Activated CD8-positive, alpha-beta memory T cell treated with anti-CD3 and anti-CD28 coated beads for 48 hours (primary cell): ENCODE data around the gene TBXAS1.

Experiments used
- DNase-seq, 3 experiments: peaks; one replicate each; pipeline ENCODE4 v3.0.0-alpha.2; 2020; ENCODE audit warnings: low read depth in 2 of 3, low spot score in 2 of 3

Gene TBXAS1

DNA sequence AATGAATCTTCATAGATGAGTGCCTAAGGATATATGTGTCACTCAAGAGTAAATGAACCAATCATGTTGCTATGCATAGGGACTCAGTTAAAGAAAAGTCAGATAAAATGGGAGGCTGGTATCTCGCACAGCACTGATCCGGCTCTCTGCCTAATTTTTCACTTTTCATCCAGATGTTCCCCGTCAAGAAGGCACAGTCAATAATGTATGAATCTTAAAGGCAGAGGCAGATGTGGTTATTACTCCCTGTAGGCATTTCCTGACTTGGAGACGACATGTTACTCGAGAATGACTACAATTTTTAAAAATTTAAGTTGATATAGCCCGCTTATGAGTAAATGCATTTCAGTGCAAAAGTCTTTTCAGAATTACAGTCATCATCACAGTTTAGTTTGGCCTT is 113.6 kb downstream of the TBXAS1 start:
- no peak for DNase-seq

DNA sequence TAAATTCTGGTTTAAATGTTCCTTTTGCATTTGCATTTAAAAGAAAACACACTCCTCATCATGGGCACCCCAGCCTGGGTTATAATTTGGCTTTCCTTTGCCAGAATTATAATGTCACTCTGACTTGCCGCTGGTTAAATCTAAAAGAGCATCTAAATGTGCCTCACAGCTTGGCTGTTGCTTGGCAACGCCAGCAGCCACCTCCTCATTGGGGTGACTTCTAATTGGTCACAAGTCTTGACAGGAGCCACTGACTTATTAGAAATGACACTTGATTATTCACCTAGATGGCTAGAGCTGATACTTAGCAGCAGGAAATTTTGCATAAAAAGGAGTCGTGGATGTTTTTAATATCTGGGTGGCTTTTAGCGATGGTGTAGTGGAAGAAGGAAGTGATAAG is 114.3 kb downstream of the TBXAS1 start:
- no peak for DNase-seq

DNA sequence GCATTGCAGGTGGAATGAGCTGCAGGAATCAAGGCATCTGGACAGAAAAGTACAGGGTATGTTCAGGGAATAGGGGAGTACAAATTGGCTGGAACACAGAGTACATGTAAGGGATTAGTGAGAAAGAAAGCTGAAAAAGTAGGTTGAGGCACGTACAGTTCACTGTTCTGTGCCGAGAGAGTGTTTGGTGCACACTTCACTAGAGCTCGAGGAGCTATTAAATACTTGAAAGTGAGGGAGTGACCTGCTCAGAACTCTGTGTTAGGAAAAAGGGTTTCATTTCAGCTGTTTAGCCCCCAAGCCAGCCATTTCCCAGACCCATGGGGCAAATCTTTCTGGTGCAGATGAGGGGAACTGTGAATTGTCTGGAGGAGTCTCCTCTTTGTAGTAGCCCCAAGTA is 115.2 kb downstream of the TBXAS1 start:
- no peak for DNase-seq

DNA sequence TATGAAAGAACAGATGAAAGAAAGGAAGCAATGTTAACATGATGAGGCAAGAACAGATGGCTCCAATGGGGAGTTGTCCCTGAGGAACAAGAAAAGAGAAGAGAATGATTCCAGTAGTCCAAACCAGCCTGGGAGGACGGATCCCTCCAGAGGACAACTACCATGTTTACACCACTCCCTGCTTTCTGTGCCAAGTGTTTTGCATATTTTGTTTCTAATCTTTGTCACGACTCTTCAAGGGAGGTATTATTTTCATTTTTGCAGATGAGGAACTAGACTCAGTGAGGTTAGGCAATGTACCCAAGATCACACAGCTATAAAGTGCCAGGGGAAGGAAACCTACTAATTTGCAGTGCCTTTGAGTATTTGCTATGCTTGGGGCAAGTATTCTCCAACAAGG is 117.5 kb downstream of the TBXAS1 start:
- DNase-seq = no peak

DNA sequence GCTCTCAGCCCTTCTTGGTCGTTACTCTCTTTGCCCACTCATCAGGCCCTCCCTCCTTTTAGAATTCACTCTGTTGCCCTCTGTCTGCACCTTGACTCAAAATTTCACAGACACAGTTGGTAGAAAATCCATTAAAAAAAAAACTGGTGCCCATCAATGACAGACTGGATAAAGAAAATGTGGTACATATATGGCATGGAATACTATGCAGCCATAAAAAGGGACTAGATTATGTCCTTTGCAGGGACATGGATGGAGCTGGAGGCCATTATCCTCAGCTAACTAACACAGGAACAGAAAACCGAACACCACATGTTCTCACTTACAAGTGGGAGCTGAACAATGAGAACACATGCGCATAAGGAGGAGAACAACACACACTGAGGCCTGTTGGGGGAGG is 118.0 kb downstream of the TBXAS1 start:
- DNase-seq = no peak

DNA sequence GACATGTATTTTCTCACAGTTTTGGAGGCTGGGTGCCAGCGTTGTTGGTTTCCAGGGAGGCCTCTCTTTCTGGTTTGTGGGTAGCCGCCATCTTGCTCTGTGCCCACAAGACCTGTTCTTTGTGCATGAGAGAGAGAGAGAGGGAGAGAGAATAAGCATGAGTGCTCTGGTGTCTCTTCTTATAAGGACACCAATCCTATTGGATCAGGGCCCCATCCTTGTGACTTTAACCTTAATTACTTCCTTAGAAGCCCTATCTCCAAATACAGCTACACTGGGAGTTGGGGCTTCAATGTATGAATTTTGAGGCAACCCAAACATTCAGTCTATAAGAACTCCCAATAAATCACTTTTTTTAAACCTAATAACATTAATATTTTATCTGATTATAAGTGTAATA is 119.1 kb downstream of the TBXAS1 start:
- DNase-seq = no peak

DNA sequence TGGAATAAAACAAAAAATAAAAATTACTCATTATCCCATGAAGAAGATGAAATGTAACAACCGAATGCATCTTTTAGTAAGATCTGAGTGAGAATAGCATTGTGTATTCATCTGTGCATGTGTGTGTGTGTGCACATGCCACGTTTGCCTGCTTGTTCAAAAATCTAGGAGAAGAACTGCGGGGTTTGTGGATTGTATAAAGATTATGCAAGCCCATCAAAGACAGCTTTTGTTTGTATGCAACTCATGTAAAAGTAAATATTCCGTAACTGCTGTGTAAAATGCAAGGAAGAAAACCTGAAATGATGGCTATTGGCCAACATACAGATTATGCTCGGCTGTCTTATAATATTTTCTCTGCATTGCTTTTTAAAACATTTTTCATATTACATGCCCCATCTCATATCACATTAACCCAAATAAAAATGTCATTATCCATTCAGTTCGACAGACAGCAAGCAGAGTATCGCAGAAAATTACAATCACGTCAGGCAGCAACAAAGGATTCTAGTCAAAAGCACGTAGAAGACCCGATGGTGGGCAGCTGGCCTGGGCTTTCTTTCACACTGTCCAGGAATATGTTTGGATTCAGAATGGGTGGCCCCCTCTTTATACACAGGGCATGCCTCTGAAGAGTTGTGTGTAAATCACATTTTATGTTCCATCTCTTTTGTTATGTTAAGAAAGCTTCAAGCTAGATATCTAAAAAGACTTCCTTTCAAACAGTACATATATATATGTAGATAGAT is 119.7 kb downstream of the TBXAS1 start:
- DNase-seq = no peak

DNA sequence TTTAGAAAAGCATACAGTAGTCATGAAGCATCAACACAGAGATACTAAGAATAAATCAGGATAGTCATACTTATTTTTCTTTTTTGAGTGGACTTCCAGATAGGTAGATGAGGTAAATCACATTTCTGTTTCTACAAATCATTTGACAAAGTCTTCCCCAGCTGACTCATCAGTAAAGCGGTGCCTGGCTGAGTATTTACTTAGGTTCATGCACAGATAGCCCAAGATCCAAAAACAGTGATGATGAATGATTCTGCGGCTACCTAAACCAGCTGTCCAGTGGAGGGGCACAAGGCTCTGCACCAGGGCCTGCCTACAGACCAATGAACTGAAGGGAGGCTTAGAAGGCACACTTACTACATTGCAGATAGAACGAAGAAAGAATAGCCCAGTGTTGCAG is 120.6 kb downstream of the TBXAS1 start:
- no peak for DNase-seq

DNA sequence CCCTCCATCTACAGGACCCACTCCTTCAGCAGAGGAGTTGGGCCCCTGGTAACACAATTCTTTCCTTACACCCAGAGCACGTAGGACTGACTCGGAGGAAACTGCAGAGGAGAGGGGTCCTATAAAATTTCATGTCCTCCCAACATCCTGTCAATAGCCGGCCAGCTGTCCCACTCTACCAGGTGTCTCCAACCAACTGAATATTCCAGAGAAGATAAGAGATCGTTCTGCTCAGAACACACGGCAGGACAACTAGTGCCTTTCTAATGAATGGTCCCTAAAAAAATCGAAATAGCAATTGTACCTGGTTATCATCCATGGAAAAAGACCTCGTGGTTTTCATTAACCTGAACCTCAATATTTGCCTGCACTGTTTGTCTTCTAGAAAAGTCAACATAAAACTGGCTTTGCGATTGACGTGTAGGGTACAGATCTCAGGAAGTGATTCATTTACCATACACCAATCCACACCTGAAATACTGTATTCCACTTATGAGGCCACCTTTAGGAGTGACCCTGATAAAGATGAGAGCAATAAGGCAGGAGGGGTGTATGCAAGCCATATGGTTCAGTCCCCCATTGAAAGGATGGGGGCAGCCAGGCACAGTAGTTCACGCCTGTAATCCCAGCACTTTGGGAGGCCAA is 121.9 kb downstream of the TBXAS1 start:
- DNase-seq = no peak

DNA sequence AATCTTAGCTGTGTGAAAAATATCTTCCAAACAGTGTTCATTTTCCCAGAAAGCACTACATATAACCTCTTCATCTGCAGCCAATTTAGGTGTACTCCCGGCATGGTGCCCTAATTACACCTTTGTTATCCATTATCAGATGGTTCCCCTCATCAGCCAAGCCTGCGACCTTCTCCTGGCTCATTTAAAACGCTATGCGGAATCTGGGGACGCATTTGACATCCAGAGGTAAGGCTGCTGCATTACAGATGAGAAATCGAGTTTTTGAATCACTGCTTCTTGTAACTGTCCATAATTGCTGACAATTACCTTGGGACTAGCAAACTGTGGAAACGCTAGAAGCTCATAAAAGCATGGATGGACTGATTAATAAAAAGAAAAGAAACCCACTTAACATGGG is 124.2 kb downstream of the TBXAS1 start:
- DNase-seq = no peak

DNA sequence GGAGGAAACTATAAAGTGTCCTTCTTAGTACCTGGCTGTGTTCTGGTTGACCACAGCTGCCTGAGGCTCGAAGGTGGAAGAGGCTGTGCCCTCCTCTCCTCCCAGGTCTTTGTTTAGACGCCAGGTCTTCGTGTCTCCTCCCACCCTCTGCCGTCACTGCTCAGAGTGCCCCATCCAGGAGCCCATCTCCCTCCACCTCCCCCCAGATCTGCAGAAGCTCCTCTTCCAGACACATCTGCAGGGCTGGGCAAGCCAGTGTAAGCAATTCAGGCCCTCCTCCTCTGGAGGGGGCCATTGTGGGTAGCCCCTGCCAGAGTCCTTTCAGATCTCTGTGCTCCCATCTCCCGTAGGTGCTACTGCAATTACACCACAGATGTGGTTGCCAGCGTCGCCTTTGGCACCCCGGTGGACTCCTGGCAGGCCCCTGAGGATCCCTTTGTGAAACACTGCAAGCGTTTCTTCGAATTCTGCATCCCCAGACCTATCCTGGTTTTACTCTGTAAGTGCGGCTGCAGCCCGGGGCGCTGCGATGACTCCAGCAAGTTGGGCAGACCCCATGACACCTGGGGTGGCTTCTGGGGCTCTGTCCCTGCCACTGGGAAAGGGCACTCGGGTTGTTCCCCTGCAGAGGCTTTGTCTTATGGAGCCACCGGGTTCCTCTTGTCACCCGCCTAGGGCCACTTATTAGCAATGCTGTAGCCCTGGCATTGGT is 126.2 kb downstream of the TBXAS1 start:
- DNase-seq = no peak

DNA sequence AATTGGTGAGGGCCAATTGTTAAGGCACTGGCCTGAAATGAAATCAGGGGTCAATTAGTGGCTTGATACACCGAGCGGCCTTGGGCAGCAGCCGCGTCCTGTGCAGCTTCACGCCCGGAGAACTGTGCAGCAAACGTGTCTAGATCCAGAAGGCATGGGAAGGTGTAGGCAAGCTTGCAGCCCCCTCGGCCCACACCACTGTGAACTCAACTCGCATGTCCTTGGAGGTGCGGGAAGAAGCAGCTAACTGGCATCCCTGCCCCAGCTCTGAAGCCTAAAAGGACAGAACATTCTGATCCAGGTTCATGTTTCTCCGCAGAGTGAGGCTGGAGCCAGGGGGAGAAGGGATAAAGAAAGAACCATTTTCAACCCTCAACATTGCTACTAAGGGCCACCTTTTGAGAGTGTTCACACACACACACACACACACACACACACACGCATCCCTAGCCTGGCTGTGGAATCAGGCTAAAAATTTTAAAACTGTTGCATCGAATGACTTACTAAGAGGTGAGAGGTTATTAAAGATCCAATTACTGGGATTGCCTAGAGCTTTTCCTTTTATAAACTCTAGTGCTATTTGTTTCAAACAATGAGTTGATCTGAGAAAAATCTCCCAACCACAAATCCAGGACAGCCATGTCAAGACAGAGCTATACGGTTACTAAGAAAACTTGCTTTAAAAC is 129.7 kb downstream of the TBXAS1 start:
- no peak for DNase-seq

DNA sequence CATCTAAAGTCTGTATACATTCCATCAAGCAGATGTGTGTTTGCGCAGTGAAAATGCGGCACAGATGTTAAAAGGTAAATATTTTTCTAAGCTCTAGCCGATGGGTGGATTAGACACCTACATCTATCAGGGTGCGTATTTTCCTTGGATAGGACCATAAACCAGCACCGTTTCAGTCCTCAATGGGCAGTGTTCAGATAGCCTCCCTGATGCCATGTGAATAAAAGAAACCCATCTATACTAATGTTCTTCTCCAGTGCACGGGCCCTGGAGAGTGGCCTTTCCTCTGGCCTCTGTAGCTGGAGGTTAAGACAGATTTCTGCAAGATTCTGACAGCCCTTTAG is 130.2 kb downstream of the TBXAS1 start:
- DNase-seq = no peak

DNA sequence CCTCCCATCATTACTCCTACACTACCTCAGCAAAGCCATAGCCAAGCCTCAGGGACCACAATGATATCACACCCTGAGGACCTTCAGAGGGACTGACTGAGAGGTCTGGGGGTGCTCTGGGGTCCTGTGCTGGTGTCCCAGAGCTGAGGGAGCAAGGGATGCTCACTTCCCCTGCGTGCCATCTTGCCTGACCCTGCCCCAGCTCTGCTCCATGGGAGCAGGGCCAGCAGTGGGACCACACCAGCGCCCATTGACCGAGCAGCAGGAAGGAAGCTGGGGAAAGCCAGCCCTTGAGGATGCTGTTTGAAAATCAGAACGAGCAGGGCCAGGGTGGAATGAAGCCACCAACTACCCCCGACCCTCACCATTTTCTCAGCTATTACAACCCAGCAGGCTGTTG is 130.7 kb downstream of the TBXAS1 start:
- no peak for DNase-seq

DNA sequence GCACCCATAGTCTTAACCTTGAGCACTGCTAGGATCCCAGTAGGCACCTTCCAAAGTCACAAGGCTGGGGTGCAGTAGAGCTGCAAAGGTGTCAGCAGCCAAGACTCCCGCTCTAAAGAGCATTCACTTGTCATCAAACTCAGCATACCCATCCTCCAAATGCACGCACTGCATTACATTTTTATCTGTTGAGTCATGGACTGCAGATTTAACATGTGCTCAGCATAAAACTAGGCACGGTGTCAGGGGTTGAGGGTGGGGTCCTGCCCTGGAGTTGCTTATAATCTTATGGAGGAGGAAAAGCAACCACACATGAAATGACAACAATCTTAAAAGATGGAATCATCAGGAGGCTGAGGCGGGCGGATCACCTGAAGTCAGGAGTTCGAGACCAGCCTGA is 131.1 kb downstream of the TBXAS1 start:
- no peak for DNase-seq

DNA sequence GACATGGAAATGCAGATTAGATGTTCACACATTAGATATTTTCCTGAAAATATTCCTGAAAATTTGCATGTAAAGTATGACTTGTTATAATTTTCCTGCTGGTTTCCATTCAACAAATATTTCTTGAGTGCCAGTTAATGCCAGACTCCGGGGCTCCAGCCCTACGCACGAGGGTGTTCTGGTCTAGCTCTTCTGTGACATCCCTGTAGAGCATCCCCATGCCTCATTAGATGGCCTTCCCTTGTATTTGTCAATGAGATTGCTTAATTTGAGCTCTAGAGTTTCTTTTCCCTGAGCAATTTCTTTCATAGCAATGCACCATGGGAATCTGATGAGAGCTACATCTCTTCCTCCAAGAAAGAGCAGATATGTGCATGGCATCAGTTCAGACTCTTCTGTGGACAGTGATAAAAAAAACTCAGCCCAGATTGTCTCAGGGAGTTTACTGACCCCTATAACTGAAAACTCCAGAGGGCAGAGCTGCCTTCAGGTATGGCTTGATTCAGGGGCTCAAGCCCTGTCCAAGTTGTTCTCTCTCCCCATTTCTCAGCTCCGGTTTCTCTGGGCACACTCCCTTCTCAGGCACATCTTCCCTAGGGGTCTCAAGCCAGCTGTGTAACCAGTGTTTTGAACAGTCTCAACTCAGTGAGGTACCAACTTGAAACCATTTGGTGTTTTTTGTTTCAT is 137.0 kb downstream of the TBXAS1 start:
- DNase-seq = no peak

DNA sequence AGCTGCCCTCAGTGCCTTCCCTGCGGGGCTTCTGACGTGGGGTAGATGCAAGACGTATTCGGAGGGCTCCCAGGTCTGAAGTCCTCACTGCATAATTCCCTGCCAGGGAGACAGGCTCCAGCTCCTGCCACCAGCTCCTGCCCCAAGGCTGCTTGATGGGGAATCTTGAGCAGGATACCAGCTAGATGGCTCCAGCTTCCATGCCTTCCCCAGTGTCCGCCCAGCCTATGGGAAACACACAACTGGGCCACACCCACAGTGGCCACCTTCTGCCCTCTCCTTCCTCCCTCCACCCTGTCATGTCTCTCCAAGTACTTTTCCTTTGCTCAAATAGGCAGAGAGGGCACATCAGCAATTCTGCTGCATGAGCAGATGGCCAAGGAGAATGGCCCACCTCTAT is 137.9 kb downstream of the TBXAS1 start:
- DNase-seq = no peak

DNA sequence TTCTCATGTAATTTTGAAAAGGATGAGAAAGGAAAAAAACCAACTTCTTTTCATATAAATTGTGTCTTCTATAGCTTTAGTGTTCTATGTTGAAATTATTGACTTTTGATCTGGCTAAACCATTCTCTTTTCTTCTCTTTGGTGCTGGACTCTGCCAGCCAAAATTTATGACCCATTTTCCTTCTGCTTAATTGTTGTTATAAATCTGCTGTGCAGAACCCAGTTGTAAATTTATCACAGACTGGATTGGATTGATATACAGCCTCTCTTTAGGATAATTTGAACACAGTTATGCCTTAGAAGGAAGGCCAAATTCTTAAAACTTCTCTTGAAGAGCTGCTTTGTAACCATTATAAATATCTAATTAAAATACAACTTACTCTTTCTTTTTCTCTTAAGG is 139.9 kb downstream of the TBXAS1 start:
- DNase-seq = no peak

DNA sequence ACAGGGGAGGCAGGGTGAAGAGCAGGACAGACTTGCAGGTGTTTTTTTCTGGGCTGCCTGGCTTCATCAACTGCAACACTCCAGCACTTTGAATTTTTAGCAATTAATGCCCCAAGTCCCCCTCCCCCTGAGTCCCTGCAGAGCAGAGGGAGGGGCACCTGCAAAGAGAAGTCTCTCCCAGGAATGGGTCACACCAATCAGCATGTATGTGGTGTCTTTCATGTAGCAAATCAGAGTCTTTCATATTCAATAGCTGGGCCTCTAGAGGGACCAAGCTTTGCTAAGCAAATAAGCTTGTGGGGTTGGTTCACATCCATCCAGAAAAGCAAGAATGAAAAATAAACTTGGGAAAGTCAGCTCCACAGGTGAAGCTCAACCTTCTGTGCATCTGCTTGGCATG is 143.0 kb downstream of the TBXAS1 start:
- no peak for DNase-seq

DNA sequence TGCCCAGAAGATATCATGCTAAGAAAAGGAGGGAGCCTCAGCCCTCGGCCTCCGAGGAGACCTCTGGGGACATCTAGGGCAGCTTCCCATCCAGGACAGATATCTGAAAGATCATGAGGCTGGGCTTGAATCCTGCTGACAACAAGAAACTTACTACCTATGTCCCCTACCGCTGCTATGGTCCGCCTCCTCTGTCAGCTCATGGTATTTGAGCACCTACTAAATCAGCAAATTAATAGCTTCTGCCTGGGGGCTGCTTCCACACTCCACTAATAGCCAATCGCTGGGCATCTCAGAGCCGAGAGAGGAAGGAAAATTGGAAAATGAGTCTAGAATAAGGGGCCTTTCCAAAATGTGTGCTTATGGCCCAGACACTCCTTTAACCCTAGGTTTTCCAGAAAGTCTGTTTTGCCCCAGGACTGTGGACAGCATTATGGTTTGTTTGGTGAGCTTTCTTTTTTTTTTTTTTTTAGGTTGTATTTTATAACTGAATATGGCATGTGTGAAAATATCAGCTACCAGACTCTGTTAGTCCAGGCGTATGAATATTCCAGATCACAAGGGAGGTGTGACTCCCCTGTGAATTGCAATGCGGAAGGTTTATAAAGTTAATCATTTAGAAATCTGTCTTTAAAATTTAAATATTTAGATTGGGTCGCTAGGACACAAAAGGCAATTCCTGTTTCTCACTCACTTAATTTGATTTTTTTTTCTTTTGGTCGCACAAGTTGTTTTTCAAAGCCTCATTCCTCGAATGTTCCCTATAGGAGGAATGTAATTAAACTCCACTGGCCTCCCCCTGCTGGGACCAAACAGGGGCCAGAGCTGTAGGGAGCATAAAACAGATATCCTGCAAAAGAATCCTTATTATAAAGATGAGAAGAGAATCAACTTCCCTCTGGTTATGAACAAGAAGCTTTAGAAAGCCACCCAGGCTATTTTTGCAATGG is 144.3 kb downstream of the TBXAS1 start:
- no peak for DNase-seq
